GM12878 (cell line): ENCODE results near the gene MTMR1.

ENCODE experiments used
- BRCA1 ChIP-seq: IDR thresholded peaks from 2 replicates; pipeline ENCODE4 v1.6.1; 2011; ENCODE audit warnings: low read depth, low read length, improper control_type of control experiment
- CBX3 ChIP-seq: fragments of 200-600 bp; sonication (generic); IDR thresholded peaks from 2 replicates; pipeline ENCODE4 v1.6.1; 2016; ENCODE audit warnings: low read depth, borderline replicate concordance
- CREB1 ChIP-seq: IDR thresholded peaks from 2 replicates; pipeline ENCODE4 v1.6.1; 2012; ENCODE audit warnings: low read depth, mild to moderate bottlenecking, inconsistent platforms
- CTCF ChIP-seq, 3 experiments: IDR thresholded peaks in 2 of 3; conservative IDR thresholded peaks in 1 of 3; 2 replicates each; pipeline ENCODE4 v1.5.1; 2011; ENCODE audit warnings: low read depth in 3 of 3, low read length in 3 of 3, mild to moderate bottlenecking in 3 of 3, control low read depth in 2 of 3, moderate library complexity in 2 of 3, inconsistent platforms in 1 of 3, mixed read lengths in 1 of 3; ENCODE audit not compliant: control insufficient read depth in 2 of 3, insufficient read depth in 1 of 3; ENCODE audit errors: extremely low read depth in 1 of 3
- EGR1 ChIP-seq, 2 experiments: IDR thresholded peaks; 1 replicate in 1 of 2; 2 replicates in 1 of 2; pipeline ENCODE4 v1.6.1; 2011 to 2012; ENCODE audit warnings: low read depth in 2 of 2, low read length in 2 of 2, borderline replicate concordance in 1 of 2, mild to moderate bottlenecking in 1 of 2, moderate library complexity in 1 of 2
- HDAC2 ChIP-seq: fragments of 200-600 bp; sonication (generic); IDR thresholded peaks from 2 replicates; pipeline ENCODE4 v1.6.1; 2017
- MTA2 ChIP-seq: fragments of 450-650 bp; IDR thresholded peaks from 2 replicates; pipeline ENCODE4 v1.6.1; 2016; ENCODE audit warnings: low read depth, mild to moderate bottlenecking, moderate library complexity
- NFIC ChIP-seq: IDR thresholded peaks from 2 replicates; pipeline ENCODE4 v1.6.1; 2012; ENCODE audit warnings: low read depth, mild to moderate bottlenecking, inconsistent platforms, low read length, moderate library complexity
- NR2F1 ChIP-seq: fragments of 450-650 bp; conservative IDR thresholded peaks from 2 replicates; pipeline ENCODE4 v1.6.1; 2017; ENCODE audit warnings: mild to moderate bottlenecking
- POLR2A ChIP-seq: IDR thresholded peaks from 2 replicates; pipeline ENCODE4 v1.6.1; 2011; ENCODE audit warnings: low read depth, mild to moderate bottlenecking, low read length
- RB1 ChIP-seq: fragments of 450-650 bp; formaldehyde crosslinking; IDR thresholded peaks from 2 replicates; pipeline ENCODE4 v1.6.1; 2017; ENCODE audit warnings: mild to moderate bottlenecking, borderline replicate concordance
- SMC3 ChIP-seq: IDR thresholded peaks from 2 replicates; pipeline ENCODE4 v1.6.1; 2011; ENCODE audit warnings: low read length, improper control_type of control experiment, borderline replicate concordance
- USF1 ChIP-seq: IDR thresholded peaks from 2 replicates; pipeline ENCODE4 v1.6.1; 2011; ENCODE audit warnings: borderline replicate concordance, low read depth, mild to moderate bottlenecking, moderate library complexity, mixed read lengths, low read length; ENCODE audit not compliant: insufficient read depth; ENCODE audit errors: extremely low read length
- ZNF384 ChIP-seq: IDR thresholded peaks from 2 replicates; pipeline ENCODE4 v1.6.1; 2012; ENCODE audit warnings: low read depth, mild to moderate bottlenecking, low read length, improper control_type of control experiment, borderline replicate concordance

- TF ChIP-seq ZNF384 (no peak), CREB1 (0 out of 2 replicates have a peak, but pooled peaks have one; percentile 14), EGR1 (IDR thresholded peaks at IDR 0.05; ENCODE audit: borderline replicate concordance in 1 of 2, low read depth in 2 of 2, low read length in 2 of 2) (peak in 1 of 2 experiments; percentile 51; a peak in 1 of 3 replicates), POLR2A (no peak), CTCF (IDR thresholded peaks at IDR 0.05 in 2 of 3, conservative IDR thresholded peaks at IDR 0.05 in 1 of 3; ENCODE audit: control insufficient read depth in 2 of 3, extremely low read depth in 1 of 3, insufficient read depth in 1 of 3, low read depth in 3 of 3, low read length in 3 of 3) (no peak), BRCA1 (no peak), NR2F1 (no peak), RB1 (no peak), SMC3 (no peak), HDAC2 (no peak), USF1 (no peak), CBX3 (no peak), NFIC (no peak), MTA2 (no peak)
These were observed 754 bp downstream of the MTMR1 start for GRCh38 chrX:150693725-150694574.
